Lower lobe of right lung (tissue), 2 donors: ENCODE results near the gene CKMT1B. TPM values are rescaled to one million over a fixed set of nuclear protein-coding genes. Genes with fewer than 3 reads are reported as not detected.
"Not testable (repeated sequence)": the region's sequence is repeated elsewhere in the genome, so short reads cannot be mapped to it uniquely, and the experiment has no call there.

Source experiments
- ATAC-seq, 2 donors: fragments of 200-7000 bp; cut with Tn5 transposase; one replicate each; pipeline ENCODE4 v1.9.1; 2020 to 2022; ENCODE audit warnings: mild to moderate bottlenecking in 2 of 2, moderate library complexity in 2 of 2
- DNase-seq: peaks from one replicate; pipeline ENCODE4 v3.0.0-alpha.2; 2020
- H3K27ac ChIP-seq: fragments of 200-600 bp; one replicate; pipeline ENCODE4 v1.8.0; 2022
- H3K27me3 ChIP-seq: fragments of 200-600 bp; one replicate; pipeline ENCODE4 v1.8.0; 2022; ENCODE audit warnings: low read depth
- H3K36me3 ChIP-seq: fragments of 200-600 bp; one replicate; pipeline ENCODE4 v1.8.0; 2022; ENCODE audit warnings: mild to moderate bottlenecking
- H3K4me1 ChIP-seq: fragments of 200-600 bp; one replicate; pipeline ENCODE4 v1.8.0; 2022
- H3K4me3 ChIP-seq: fragments of 200-600 bp; one replicate; pipeline ENCODE4 v1.8.0; 2022; ENCODE audit warnings: mild to moderate bottlenecking
- H3K9me3 ChIP-seq: fragments of 200-600 bp; one replicate; pipeline ENCODE4 v1.8.0; 2022
- CTCF ChIP-seq: fragments of 200-600 bp; IDR thresholded peaks from one replicate; pipeline ENCODE4 v1.8.0; 2022; ENCODE audit warnings: antibody characterized with exemption, mild to moderate bottlenecking
- intact Hi-C: fragments of 100-400 bp; cut with DNase I; formaldehyde crosslinking; loops from one replicate; pipeline ENCODE4 v1.11.0; 2022
- total RNA-seq: library from RNA; stranded (reverse); fragmentation: NEBNext Ultra II Directional; extraction: Animal tissue kit (Norgen Biotek cat#: 25700); gene quantifications from one replicate; pipeline ENCODE4 v1.2.1, GENCODE V29; 2021
- donor health status: DM: no; HTN: yes; CAD: no; lungs with severe emphysema.

CKMT1B gene
- total RNA-seq, 1 donor from 2014 or later = 0.89 TPM

DNA sequence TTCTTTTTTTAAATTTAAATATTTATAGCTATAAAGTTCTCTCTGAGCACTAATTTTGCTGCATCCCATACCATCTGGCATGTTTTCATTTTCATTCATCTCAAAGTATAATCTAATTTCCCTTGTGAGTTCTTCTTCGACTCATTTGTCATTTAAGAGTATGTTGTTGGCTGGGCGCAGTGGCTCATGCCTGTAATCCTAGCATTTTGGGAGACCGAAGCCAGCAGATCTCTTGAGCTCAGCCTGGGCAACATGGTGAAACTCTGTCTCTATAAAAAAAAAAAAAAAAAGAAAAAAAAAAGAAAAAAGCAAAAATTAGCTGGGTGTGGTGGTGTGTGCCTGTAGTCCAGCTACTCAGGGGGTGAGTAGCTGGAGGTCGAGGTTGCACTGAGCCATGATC lies 41.6 kb upstream of the CKMT1B start:
- peaks cover 7% of the 10 kb centered on the region for H3K9me3 ChIP-seq
- intact Hi-C loops = no loop called here
- ATAC-seq = no peak
- no peak overlapping the region for H3K27ac ChIP-seq
- H3K4me3 ChIP-seq = no peak overlapping the region
- no peak for TF ChIP-seq CTCF
- H3K4me1 ChIP-seq = no peaks in the 10 kb centered on the region
- DNase-seq = no peak
- H3K36me3 ChIP-seq = peaks cover 20% of the 10 kb centered on the region
- H3K27me3 ChIP-seq = no peaks in the 10 kb centered on the region

GRCh38 chr15:43552986-43553385 lies 40.8 kb upstream of the CKMT1B start:
- Histone ChIP-seq H3K4me1 (no peaks in the 10 kb centered on the region), H3K36me3 (peaks cover 21% of the 10 kb centered on the region), H3K27ac (no peak overlapping the region), H3K9me3 (peaks cover under 1% of the 10 kb centered on the region), H3K27me3 (no peaks in the 10 kb centered on the region), H3K4me3 (no peak overlapping the region)
- ATAC-seq (no peak), DNase-seq (no peak)
- intact Hi-C loops = no loop called here
- no peak for TF ChIP-seq CTCF

DNA sequence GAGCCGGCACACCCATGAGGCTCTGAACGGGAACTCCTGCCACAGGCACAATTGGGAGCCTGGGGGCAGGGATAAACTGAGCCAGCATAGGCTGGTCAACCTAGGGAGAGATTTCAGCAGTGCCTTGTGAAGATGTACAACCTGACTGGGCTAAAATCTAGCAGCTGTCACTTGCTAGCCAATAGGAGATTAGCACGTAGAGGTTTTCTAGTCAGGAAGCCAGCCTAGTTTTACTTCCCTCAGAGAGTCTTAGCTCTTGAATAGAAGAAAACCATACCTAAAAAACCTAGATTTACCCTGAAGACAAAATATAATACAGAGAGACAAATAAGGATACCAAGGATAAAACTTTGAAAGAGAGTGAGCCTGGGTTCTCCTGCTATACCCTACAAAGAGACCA lies 31.1 kb upstream of the CKMT1B start:
- H3K27me3 ChIP-seq, H3K27ac ChIP-seq, DNase-seq, H3K4me1 ChIP-seq, ATAC-seq, H3K4me3 ChIP-seq, intact Hi-C loops, H3K36me3 ChIP-seq, H3K9me3 ChIP-seq: not testable (repeated sequence)

- H3K4me1 ChIP-seq, ATAC-seq, H3K4me3 ChIP-seq, H3K36me3 ChIP-seq, H3K9me3 ChIP-seq, DNase-seq, H3K27ac ChIP-seq, H3K27me3 ChIP-seq, intact Hi-C loops: not testable (repeated sequence)
These were observed 30.0 kb upstream of the CKMT1B start for GRCh38 chr15:43563793-43564192.

- ATAC-seq = not testable (repeated sequence)
These were observed 27.2 kb upstream of the CKMT1B start for GRCh38 chr15:43566615-43567014.

GRCh38 chr15:43574607-43575006 lies 19.2 kb upstream of the CKMT1B start:
- H3K27me3 ChIP-seq, intact Hi-C loops, H3K9me3 ChIP-seq, H3K4me3 ChIP-seq, H3K27ac ChIP-seq, DNase-seq, H3K4me1 ChIP-seq, H3K36me3 ChIP-seq, ATAC-seq: not testable (repeated sequence)

More at GRCh38 chr15:43566615-43567014, 27.2 kb upstream of the CKMT1B start:
- H3K36me3 ChIP-seq, H3K9me3 ChIP-seq, H3K4me1 ChIP-seq, H3K27me3 ChIP-seq, H3K4me3 ChIP-seq, DNase-seq, H3K27ac ChIP-seq, intact Hi-C loops: not testable (repeated sequence)

GRCh38 chr15:43589778-43590466 lies 3.9 kb upstream of the CKMT1B start, which contains the start of gene PPIP5K1:
Gene PPIP5K1 (minus strand): TSS chr15:43590208. CDS start chr15:43584504, 5,704 bp downstream.
- H3K27me3 ChIP-seq, H3K4me3 ChIP-seq, H3K9me3 ChIP-seq, intact Hi-C loops, H3K36me3 ChIP-seq, DNase-seq, H3K4me1 ChIP-seq, H3K27ac ChIP-seq: not testable (repeated sequence)
- peak; percentile 98 to 99 for ATAC-seq

DNA sequence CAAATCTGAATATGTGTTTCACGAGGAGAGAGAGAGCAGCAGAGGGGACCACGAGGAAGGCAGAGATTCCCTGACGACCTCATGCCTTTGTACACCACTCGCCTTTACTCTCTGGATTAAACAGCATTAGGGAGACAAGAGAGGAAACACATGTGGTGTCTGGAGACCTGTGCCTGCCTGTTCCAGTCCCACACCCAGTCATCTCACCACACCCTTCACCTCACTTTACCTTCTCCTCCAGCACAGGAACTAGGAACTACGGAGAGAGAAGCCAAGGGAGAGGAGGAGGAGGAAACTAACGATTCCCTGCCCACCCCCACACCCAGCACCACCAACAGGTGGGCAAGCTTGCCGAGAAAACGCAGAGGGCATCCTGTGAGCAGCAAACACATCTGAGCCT lies 986 bp upstream of the CKMT1B start:
- H3K4me1 ChIP-seq, H3K36me3 ChIP-seq, intact Hi-C loops, ATAC-seq, DNase-seq, H3K27me3 ChIP-seq, H3K27ac ChIP-seq, H3K9me3 ChIP-seq, H3K4me3 ChIP-seq: not testable (repeated sequence)

DNA sequence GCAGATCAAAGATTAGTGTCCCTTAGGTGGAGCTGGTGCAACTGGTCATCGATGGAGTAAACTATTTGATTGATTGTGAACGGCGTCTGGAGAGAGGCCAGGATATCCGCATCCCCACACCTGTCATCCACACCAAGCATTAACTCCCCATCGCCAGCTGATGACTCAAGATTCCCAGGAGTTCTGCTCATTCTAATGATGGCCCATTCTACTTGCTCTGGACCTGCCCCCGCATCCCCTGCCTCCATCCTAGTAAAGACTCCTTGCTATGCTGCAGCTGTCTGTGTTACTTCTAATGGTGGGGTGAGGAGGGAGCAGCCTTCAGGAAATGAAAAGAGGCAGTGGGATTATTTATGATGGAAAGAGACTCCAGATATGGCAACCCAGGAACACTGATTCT lies 5.3 kb downstream of the CKMT1B start:
- H3K4me1 ChIP-seq, ATAC-seq, H3K27me3 ChIP-seq, H3K36me3 ChIP-seq, H3K9me3 ChIP-seq, intact Hi-C loops, H3K27ac ChIP-seq, DNase-seq, H3K4me3 ChIP-seq: not testable (repeated sequence)

- intact Hi-C loops, H3K9me3 ChIP-seq, H3K36me3 ChIP-seq, DNase-seq, H3K4me1 ChIP-seq, H3K27ac ChIP-seq, ATAC-seq, H3K27me3 ChIP-seq, H3K4me3 ChIP-seq: not testable (repeated sequence)
These were observed 6.4 kb downstream of the CKMT1B start for GRCh38 chr15:43600200-43600599.

- ATAC-seq, H3K4me1 ChIP-seq, H3K4me3 ChIP-seq, DNase-seq, H3K27me3 ChIP-seq, intact Hi-C loops, H3K36me3 ChIP-seq, H3K27ac ChIP-seq, H3K9me3 ChIP-seq: not testable (repeated sequence)
These were observed 8.4 kb downstream of the CKMT1B start for GRCh38 chr15:43602233-43602632.

DNA sequence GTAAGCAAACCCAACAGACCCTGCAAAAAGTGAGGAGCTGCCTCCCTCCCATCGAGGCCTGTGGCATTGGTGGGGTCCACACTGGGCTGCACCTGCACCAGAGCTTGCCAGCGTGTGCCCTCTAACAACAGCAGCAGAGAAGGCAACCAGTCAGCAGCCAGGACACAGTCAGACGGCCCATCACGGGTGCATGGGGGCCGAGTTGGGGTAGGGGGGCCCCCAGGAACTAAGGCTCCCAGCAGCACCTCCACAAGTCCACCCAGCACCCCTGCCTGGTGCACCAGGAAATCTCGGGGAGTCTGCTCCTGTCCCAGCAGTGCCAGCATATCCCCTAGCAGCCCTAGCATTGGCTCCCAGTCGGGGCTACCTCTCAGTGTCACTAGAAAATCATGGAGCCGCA lies 23.9 kb downstream of the CKMT1B start:
- intact Hi-C loops, H3K27me3 ChIP-seq, H3K27ac ChIP-seq, H3K9me3 ChIP-seq, DNase-seq, H3K4me1 ChIP-seq, H3K36me3 ChIP-seq, H3K4me3 ChIP-seq: not testable (repeated sequence)
- ATAC-seq = peak; percentile 29 to 32
